ENCODE measurements around the gene CTNND1.
"Not testable (repeated sequence)": the region's sequence is repeated elsewhere in the genome, so short reads cannot be mapped to it uniquely, and the experiment has no call there.

CTNND1 gene

DNA sequence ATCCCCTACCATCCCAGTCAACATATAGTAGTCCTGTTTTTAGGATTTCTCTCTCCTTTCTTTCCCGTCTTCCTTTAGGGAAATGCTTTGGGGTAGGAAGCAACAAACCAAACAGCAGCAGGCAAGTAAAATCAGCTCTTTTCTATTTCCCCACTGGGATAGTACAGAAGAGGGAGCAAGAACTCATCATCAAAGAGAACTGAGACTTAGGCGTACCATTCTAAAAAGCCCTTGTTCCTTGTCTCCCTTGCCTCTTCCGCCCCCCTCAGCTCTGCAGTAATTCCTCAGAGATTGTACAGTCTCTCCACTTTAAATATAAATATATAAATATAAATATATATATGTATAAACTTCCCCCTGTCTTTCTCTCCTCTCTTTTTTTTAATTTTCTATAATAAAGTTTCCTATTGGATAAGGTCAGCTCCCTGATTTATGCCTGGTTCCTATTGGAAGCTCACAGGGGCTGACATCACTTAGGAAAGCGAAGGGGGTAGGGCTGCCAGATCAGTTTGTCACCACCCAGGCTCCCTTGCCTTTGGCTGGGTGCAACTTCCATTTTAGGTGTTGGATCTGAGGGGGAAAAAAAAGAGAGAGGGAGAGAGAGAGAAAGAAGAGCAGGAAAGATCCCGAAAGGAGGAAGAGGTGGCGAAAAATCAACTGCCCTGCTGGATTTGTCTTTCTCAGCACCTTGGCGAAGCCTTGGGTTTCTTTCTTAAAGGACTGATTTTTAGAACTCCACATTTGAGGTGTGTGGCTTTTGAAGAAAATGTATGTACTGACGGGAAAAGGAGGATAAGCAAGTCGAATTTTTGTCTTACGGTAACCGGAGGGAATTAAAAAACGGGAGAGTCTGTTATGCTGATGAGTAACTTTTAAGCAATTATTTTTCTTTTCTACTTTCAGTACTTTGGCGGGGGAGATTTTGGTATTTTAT, at the start of gene CTNND1:
Gene CTNND1, plus strand, starts transcription at position 502 of the 934 bp plus-strand sequence. CDS start 29,677 bp downstream, outside the sequence.
- DNase-seq (ENCODE audit: low read depth in 1 of 2, low spot score in 1 of 2) = no peak

- peak; percentile 74 to 78 for DNase-seq (ENCODE audit: low read depth in 1 of 2, low spot score in 1 of 2)
Measured at GRCh38 chr11:57712256-57713150, 49.1 kb upstream of the CTNND1 start, which contains the start of gene TMX2. TSS of gene TMX2 (plus strand) at chr11:57712593. CDS start at chr11:57712619, 26 bp downstream.

DNA sequence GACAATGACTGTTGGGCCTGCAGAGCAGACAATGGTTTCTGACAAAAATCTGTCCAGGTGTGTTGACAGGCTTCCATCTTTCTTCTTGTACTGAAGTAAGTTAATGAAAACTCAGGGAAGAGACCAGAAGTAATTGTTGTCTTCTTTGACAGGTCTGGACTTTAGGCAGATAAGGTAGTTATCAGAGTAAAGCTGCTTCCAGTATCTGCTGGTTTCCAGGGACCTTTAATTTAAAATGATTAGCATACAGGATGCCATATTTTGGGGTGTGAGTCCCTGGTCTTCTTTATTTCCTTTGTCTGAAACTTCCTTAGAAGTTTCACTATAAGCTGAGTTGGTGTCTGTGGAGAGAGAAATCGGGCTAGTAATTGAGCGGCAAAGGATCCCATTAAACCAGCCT, 47.8 kb upstream of the CTNND1 start:
- DNase-seq (ENCODE audit: low read depth in 1 of 2, low spot score in 1 of 2) = no peak

GRCh38 chr11:57716726-57717125, 44.9 kb upstream of the CTNND1 start:
- DNase-seq (ENCODE audit: low read depth in 1 of 2, low spot score in 1 of 2) = not testable (repeated sequence)

- no peak for DNase-seq (ENCODE audit: low read depth in 1 of 2, low spot score in 1 of 2)
Measured at GRCh38 chr11:57727185-57727584, 34.4 kb upstream of the CTNND1 start.

DNA sequence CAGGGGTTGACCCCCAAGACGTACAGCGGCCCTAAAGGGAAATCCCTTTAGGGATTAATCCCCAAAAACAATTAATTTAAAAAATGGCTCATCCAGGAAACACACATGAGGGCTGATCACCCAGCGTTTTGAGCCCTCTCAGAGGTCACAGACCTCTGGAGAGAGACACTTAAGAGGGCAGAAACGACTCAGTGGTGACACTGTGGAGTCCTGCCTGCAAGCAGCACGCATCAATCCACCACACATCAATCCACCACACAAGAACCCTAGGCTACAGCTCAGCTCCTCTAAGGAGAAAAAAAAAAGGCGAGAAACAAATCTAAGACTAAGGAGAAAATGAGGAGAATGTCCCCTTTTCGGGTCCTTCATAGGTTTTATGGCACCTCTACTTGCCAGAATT, 32.8 kb upstream of the CTNND1 start:
- DNase-seq (ENCODE audit: low read depth in 1 of 2, low spot score in 1 of 2) = no peak

DNA sequence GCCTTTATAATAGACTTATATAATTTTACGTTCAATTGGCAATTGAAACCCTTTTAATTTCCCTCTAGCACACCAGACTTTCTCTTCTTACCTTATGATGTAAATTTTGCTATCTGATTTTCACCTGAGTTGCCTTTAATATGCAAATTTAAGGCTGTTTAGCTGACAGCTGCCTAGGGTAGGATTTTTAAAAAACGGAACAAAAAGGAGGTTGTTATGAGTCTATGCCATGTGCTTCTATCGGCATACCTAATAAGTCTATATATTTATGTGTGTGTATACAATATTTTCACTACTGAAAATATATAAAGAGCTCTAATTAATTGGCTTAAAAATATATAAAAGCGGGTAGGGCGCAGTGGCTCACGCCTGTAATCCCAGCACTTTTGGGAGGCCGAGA, 32.1 kb upstream of the CTNND1 start:
- no peak for DNase-seq (ENCODE audit: low read depth in 1 of 2, low spot score in 1 of 2)

GRCh38 chr11:57732661-57733060, 28.9 kb upstream of the CTNND1 start:
- DNase-seq (ENCODE audit: low read depth in 1 of 2, low spot score in 1 of 2) = no peak

- DNase-seq (ENCODE audit: low read depth in 1 of 2, low spot score in 1 of 2) = no peak
Measured at GRCh38 chr11:57735619-57736298, 25.8 kb upstream of the CTNND1 start.

DNA sequence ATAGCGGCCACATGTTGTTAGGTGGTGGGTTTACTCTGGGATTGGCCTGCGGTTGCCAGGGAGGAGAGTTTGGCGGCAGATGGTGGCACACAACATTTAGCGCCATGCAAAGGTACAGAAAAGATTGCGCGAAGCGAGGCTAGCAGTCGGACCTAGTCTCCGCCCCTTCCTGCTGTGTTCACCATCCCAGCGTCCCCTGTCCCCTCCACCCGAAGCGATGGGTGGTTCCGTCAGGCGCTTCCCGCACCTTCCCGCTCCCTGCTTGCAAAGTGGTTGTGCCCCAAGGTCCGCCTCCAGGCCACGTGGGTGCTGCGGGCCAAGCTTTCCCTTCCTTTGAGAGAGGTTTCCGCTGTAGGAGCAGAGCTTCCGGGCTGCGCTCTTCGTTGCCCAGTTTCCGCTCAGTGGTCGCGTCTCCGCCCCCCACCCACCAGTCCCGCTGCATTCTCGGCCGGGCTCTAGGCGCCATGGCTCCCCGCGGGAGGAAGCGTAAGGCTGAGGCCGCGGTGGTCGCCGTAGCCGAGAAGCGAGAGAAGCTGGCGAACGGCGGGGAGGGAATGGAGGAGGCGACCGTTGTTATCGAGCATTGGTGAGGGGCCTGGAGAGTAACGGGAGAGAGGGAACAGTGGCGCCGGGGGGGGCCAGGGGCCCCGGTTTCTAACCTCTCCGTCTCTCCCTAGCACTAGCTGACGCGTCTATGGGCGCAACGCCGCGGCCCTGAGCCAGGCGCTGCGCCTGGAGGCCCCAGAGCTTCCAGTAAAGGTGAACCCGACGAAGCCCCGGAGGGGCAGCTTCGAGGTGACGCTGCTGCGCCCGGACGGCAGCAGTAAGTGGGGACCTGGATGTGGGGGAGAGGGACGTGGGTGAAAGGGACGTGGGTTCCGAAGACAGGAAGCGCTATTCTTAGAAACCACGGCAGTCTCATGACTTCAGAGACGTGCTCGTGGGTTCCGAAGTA, 20.2 kb upstream of the CTNND1 start, which contains the start of gene SELENOH:
Gene SELENOH, plus strand, starts transcription at position 360 of the 955 bp plus-strand sequence. Its CDS starts 105 bp downstream, at position 465.
- DNase-seq (ENCODE audit: low read depth in 1 of 2, low spot score in 1 of 2) = peak; percentile 80 to 91

DNA sequence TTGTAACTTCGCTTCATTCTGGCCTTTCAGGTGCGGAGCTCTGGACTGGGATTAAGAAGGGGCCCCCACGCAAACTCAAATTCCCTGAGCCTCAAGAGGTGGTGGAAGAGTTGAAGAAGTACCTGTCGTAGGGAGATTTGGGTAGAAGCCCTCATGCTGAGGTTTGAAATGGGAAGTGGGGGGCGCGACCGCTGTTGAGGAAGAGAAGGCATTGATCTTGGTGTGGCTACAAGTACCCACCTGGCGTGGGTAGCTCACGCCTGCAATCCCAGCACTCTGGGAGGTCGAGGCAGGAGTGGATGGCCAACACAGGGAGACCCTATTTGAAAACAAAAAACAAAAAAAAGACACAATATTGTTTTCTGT, 19.5 kb upstream of the CTNND1 start:
- DNase-seq (ENCODE audit: low read depth in 1 of 2, low spot score in 1 of 2) = no peak

DNA sequence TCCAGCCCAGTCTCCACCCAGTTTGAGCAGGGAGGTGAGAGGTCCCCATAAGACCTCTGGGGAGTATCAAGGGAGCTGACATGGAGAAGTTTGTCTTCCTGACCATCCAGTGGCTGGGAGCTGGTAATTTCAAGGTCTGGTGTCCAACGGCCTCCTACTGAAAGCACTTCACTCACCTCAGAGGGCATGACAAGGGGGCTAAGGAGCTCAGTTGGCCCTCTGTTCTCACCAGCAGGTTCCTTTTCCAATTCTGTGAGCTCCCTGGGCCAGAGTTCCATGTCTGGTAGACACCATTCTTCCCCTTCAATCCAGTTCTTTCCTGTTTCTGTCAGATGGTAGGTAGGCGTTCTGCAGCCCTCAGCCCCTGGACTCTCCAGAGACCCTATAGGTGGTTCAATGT, 17.2 kb upstream of the CTNND1 start:
- DNase-seq (ENCODE audit: low read depth in 1 of 2, low spot score in 1 of 2) = no peak

DNA sequence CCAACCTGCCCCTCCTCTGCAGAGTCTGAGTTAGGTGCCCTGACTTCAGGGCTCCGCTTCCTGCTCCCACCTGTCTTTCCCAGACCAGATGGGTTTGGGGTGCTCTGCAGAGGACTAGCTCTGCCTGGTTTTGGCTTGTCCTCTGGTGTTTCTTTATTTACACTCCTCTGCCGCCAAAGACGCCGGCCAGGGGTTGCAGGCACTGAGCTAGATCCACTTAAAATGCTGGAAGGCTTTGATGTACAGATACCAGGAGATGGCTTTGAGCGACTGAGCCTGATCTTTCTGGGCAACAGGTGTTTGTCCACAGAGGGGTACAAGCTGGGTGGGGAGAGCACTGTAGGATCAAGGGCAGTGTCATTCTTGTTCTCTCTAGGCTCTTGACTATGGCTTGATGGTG, 16.4 kb upstream of the CTNND1 start:
- DNase-seq (ENCODE audit: low read depth in 1 of 2, low spot score in 1 of 2) = no peak

DNA sequence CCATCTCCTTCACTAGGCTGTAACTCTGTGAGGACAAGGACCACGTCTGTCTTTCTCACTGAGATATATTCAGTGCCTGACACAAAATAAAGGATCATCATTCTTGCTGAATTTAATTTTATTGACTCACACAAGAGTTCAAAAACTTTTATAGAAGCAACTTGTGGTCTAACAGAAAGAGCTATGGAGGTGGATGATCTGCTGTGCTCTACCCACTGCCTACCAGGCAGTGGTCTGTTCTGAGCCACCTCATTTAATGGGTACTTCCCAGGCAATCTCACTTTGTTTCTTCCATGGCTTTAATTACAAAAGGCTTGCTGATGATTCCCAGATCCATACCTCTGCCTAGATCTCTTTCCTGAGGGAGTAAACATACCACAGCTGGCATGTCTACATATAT, 14.7 kb upstream of the CTNND1 start:
- DNase-seq (ENCODE audit: low read depth in 1 of 2, low spot score in 1 of 2) = no peak

DNA sequence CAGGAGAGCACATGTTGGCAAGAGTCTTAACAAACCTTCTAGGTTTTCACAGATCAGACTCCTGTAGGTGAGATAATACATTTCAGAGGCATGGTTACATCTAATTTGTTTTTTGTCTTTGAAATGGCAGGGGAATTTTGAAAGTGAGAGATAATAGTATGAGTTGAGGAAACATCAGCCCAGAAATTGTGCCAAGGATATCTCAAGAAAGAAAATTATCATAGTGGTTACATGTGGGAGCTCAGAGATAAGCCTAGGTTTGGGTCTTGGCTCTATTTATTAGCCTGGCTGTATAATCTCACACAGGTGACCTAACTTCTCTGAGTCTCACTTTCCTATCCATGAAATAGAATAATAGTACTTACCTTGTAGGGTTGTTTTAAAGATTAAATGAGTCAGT, 10.4 kb upstream of the CTNND1 start:
- no peak for DNase-seq (ENCODE audit: low read depth in 1 of 2, low spot score in 1 of 2)

DNA sequence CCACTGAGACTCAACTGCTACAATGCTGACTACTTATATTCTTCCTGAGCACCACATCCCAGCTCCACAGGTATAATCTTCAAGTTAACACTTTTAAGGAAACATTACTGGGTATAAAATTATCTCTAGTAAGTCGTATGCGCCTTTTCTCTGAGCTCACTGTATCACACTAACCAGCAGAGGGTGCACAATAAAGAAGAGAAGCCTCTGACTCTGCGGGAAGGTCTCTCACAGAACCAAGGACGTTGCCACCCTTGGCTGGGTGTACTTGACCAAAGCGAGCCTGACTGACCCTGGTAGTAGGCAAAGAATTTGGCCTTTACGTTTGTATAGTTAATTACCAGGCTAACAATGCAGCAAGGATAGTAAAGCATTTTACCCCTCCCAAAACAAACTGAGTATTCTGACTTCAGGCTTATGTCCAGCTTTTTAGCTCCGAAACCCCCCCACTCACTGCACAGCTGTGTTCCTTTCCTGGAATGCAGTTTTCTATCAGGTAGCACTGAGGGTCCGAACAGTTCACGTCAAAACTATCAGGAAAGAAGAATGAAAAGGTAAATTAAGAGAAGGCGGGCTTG, 9.8 kb upstream of the CTNND1 start, which contains the start of gene BTBD18:
Gene BTBD18, minus strand, starts transcription at position 144 of the 578 bp plus-strand sequence. CDS start 631 bp downstream, outside the sequence.
- no peak for DNase-seq (ENCODE audit: low read depth in 1 of 2, low spot score in 1 of 2)

GRCh38 chr11:57752954-57753353, 8.6 kb upstream of the CTNND1 start:
- no peak for DNase-seq (ENCODE audit: low read depth in 1 of 2, low spot score in 1 of 2)

GRCh38 chr11:57758174-57758573, 3.4 kb upstream of the CTNND1 start:
- DNase-seq (ENCODE audit: low read depth in 1 of 2, low spot score in 1 of 2) = no peak

DNA sequence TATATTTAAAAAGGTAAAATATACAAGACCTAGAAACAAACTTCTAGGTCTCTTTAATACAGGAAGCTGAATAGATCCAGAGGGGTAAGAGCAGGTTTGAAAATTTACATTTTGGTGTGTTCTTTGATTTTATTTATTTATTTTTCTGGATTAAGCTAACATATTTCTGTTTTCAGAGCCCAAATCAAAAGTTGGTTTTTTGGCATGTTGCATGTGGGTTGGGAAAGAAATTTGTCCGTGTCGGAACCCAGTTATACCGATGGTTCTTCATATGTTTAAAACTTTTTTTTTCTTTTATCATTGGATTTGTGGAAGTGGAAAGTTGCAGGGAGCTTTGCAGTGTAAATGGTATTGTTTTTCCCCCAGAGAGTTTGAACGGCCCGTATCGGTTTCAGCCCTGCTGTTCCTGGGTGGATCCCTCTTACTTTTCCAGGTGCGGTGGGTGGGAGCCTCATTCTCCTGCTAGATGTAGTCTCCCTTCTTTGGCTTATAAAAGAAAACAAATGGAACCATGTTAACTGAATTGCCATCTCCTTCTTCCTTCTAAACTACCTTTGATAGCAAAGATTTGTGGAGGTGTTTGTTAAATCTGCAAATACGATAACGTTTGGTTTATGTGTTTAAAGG, 746 bp downstream of the CTNND1 start:
- no peak for DNase-seq (ENCODE audit: low read depth in 1 of 2, low spot score in 1 of 2)
